H7 (cell line): ENCODE results near the gene NEK8. TPM values are rescaled to one million over a fixed set of nuclear protein-coding genes. Genes with fewer than 3 reads are reported as not detected.

Experiments used
- DNase-seq: peaks from one replicate; pipeline ENCODE4 v3.0.0; 2012
- H3K27me3 ChIP-seq: 2 replicates; pipeline ENCODE4 v1.6.0; 2011; ENCODE audit warnings: mild to moderate bottlenecking, low read length; ENCODE audit not compliant: control insufficient read depth, insufficient read depth
- H3K36me3 ChIP-seq: replicated peaks from 2 replicates; pipeline ENCODE4 v1.5.1; 2011; ENCODE audit warnings: low read length; ENCODE audit not compliant: control insufficient read depth, insufficient read depth
- H3K4me3 ChIP-seq: 2 replicates; pipeline ENCODE4 v1.5.1; 2011; ENCODE audit warnings: low read depth, mild to moderate bottlenecking, control low read depth, low read length, moderate library complexity; ENCODE audit not compliant: insufficient read depth
- total RNA-seq: library from RNA; depleted of rRNA; stranded (reverse); fragments of >200 nt; shearing (Covaris generic); gene quantifications from 2 replicates; pipeline ENCODE4 v1.2.3, GENCODE V29; 2014; rRNA removed

NEK8 gene
- 10.9 and 12.5 TPM in 2 replicates for total RNA-seq

DNA sequence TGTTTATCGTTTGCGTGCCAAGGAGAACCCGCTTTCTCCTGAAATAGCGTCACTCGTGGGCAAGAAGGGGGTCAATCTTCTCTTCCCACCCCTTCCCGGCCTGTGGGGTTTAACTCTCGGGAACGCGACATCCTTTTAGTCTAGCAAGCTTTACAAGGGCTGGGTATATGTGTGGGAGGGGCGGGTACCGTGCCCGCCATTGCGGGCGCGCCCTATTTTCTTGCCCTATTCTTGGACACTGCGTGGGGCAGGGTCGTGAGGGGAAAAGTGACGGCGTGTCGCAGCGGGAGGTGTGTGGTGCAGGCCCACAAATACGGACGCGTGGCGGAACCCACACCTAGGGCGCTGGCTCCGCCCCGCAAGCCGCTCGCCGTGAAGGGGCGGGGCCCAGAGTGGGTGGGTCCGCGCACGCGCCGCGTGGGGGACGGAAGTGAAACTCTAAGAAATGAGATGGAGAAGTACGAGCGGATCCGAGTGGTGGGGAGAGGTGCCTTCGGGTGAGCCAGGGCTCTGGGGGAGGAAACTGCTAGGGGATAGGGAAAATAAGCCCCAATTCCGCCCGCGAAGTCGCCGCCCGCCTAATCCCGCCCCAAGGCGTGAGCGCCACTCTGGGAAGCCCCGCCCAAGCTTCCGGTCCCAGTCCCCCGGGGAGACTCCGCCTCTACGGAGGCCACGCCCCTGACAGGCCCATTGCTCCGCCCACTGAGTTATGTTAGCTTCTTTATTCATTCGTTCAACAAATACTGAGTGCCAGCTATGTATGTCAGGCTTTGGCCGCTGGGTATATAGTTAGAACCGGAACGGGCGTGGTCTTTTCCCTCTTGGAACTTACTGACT lies at the start of gene NEK8:
TSS of gene NEK8 (plus strand) at position 425 of the 837 bp plus-strand sequence. CDS start at position 451, 26 bp downstream.
- Histone ChIP-seq H3K4me3 (peak within 1 kb of the TSS; percentile 90), H3K27me3 (no peaks in the 10 kb centered on the region), H3K36me3 (peaks cover 10% of the 10 kb centered on the region)
- peak; percentile 96 for DNase-seq

DNA sequence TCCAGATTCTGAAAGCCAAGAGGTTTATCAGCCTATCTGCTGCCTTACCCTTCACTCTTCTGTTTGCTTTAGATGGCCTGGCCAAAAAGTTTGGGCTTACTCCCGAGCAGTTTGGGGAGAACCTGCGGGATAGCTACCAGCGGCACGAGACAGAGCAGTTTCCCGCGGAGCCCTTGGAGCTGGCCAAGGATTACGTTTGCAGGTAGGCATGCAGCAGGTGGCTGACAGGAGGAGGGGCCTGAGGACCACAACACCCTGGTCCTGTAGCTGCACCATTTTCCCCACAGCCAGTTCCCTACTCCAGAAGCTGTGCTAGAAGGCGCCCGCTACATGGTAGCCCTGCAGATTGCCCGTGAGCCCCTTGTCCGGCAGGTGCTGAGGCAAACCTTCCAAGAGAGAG lies 45.9 kb upstream of the NEK8 start:
- peaks cover 68% of the 10 kb centered on the region for H3K36me3 ChIP-seq
- no peak overlapping the region for H3K4me3 ChIP-seq
- no peak for DNase-seq
- no peaks in the 10 kb centered on the region for H3K27me3 ChIP-seq

DNA sequence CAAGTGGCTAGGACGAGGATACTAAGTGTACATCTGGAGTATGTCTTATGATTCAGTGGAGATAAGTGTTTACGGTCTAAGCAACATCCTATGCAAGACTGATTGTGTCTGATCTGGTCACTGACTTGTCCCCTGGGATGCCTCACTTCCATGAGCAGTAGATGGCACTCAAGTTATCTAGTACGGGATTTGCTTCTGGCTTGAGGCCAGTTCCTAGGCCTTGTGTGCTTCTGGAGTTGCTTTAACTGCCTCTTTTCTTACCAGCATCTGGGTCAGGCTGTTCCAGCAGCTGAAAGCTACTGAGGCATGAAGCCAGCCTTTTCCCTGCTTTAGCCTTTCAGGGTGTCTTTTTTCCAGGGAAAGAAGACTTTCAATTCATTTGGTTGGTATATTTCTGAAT lies 43.6 kb upstream of the NEK8 start:
- Histone ChIP-seq H3K27me3 (no peaks in the 10 kb centered on the region), H3K4me3 (no peak overlapping the region), H3K36me3 (peaks cover 74% of the 10 kb centered on the region)
- no peak for DNase-seq

DNA sequence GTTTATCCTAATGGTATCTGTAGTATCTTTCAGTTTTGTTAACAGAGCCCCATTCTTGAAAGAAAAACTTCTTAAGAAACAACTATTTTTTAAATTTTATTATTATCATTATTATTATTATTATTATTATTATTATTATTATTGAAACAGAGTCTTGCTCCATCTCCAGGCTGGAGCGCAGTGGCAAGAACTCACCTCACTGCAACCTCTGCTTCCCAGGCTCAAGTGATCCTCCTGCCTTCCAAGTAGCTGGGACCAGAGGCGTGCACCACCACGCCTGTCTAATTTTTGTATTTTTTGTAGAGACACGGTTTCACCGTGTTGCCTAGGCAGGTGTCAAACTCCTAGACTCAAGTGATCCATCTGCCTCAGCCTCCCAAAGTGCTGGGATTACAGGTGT lies 43.2 kb upstream of the NEK8 start:
- peaks cover 77% of the 10 kb centered on the region for H3K36me3 ChIP-seq
- no peaks in the 10 kb centered on the region for H3K27me3 ChIP-seq
- no peak overlapping the region for H3K4me3 ChIP-seq
- no peak for DNase-seq

DNA sequence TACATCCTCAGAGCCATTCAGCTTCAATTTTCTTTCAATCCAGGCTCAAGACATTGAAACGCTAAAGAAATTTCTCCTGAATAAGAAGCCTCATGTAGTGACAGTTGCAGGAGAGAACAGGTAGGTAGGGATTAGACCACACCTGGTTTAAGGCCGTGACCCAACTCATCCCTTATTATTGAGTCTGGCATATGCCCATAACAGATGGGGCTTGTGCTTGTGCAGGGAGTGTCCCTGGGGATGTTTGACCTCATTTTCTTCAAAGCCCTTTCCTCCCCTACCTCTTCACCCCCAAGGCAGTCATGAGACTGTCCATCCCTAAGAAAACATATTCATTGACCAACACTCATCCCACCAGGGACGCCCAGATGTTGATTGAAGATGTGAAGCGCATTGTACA lies 42.3 kb upstream of the NEK8 start:
- Histone ChIP-seq H3K4me3 (no peak overlapping the region), H3K36me3 (peaks cover 78% of the 10 kb centered on the region), H3K27me3 (no peaks in the 10 kb centered on the region)
- no peak for DNase-seq

DNA sequence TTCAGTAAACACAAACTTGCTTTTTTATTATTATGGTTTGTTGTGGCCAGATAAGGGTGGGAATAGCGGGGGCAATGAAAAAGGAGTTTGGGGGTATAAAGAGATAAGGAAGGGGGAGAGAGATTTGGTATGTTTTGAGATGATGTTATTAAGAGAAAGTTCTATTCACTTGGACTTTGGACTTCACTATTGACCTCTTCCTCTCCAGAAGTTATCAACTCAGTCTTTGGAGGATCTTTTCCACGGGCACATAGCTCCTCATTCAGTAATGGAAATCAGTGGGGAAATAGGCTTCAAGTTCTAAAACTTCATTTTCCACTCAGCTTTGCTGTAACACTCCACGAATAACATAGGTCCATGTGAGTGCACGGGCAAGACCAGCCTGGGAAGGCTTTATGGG lies 40.1 kb upstream of the NEK8 start:
- no peak for DNase-seq
- Histone ChIP-seq H3K27me3 (no peaks in the 10 kb centered on the region), H3K4me3 (no peak overlapping the region), H3K36me3 (peaks cover 59% of the 10 kb centered on the region)

DNA sequence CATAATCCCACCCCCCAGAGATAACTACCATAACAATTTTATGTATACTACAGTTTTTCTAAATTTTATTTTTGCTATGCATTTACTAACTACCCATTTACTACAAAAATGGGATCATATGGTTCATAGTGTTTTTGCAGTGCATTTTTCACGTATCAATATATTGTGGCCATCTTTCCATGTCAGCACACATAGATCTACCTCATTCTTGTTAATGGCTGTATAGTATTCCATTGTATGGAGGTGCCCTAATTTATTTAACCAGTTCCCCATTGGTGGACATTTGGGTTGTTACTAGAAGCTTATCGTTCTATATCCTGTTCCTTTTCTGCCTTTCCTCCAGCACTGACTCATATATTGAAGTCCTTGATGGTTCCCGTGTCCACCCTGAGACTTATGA lies 39.6 kb upstream of the NEK8 start:
- Histone ChIP-seq H3K4me3 (no peak overlapping the region), H3K27me3 (no peaks in the 10 kb centered on the region), H3K36me3 (peaks cover 62% of the 10 kb centered on the region)
- no peak for DNase-seq

DNA sequence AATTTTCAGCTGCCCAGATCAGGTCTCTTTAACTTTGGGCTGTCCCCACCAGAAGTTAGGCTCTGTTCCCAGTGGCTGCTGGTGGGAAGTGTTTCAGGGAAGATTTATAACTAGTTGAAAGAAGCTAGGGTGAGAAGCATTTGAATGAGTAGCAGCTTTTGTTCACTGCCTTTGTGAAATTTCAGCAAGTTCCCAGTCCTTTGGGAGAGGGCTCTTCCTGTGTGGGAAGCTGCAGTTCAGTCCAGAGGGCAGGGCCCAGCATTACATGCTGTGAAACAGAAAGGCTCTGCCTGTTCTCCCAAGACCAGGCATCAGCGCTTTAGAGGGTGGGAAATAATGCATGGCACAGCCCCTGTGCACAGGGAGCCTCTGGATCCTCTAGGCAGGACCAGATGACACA lies 34.7 kb upstream of the NEK8 start:
- DNase-seq = no peak
- Histone ChIP-seq H3K27me3 (no peaks in the 10 kb centered on the region), H3K4me3 (no peak overlapping the region), H3K36me3 (peaks cover 59% of the 10 kb centered on the region)

DNA sequence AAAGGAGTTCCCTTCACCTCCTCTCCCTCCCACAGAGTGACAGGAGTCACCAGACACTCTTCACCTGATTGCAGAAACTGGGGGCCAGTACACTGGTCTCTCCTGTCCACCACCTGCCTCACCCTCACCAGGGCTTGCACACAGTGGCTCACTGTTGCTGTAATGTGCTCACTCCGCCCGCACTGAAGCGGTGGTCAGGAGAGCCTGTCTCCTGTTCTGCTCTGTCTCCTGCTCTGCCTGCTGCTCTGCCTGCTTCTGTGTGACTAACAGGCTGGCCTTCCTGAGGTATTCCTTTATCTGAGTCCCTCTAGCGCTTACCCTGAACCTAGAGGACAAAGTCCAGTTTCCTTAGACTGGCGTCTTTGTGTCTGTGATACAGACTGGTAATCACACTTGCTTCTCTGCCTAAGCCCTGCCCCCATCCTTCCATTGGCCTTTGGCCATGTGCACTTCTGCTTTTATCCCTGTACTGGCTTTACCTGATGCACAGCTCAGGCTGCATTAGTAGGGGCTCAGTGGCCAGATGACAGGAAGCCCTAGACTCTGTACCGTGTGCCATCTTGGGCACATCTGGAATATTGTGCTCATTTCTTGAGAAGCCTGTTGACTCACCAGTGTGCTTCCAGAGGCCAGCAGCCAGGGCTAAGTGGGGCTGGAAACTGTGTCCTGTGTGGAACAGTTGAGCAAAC lies 30.2 kb upstream of the NEK8 start:
- DNase-seq = no peak
- peaks cover 77% of the 10 kb centered on the region for H3K36me3 ChIP-seq

DNA sequence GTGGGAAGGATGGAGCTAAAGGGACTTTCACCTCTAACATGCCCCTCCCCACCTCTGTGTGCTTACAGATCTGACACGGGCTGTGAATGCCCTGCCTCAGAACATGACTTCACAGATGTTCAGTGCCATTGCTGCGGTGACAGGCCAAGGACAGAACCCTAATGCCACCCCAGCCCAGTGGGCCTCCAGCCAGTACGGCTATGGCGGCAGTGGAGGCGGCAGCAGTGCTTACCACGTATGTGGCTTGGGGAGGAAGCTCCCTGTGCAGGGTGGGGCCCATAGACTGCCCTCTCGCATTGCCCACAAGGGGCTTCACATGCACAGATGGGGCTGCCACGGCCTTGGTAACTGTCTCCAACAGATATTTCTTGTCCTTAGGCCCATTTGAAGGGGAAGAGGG lies 28.3 kb upstream of the NEK8 start:
- H3K36me3 ChIP-seq = peaks cover 65% of the 10 kb centered on the region

More for the DNA sequence above, 30.2 kb upstream of the NEK8 start:
- Histone ChIP-seq H3K27me3 (no peaks in the 10 kb centered on the region), H3K4me3 (no peak overlapping the region)

DNA sequence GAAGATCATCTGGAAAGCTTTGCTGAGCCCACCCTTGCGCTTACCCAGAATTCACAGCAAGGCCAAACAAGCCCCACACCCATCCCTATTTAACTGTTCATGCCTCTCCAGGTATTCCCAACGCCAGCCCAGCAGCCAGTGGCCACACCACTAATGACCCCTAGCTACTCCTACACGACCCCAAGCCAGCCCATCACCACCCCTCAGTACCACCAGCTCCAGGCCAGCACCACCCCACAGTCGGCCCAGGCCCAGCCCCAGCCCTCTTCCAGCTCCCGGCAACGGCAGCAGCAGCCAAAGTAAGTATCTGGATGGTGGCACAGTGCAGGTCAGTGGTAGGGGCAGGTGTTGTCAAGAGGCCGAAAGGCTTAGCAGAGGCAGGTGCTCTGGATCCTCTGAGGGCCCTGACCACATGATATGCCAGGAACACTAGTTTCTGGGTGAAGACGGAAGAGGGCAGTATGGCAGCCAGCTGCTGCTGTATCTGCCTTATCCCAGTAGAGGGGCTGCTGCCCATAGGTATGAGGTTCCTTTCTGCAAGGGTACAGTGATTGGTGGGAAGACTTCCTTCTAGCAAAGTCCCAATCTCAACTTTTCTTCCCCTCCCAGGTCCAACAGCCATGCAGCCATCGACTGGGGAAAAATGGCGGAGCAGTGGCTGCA lies 27.6 kb upstream of the NEK8 start:
- H3K4me3 ChIP-seq = no peak overlapping the region
- DNase-seq = peak; percentile 55
- H3K27me3 ChIP-seq = no peaks in the 10 kb centered on the region
- H3K36me3 ChIP-seq = peaks cover 61% of the 10 kb centered on the region

More for the DNA sequence above, 28.3 kb upstream of the NEK8 start:
- Histone ChIP-seq H3K27me3 (no peaks in the 10 kb centered on the region), H3K4me3 (no peak overlapping the region)
- DNase-seq = no peak

DNA sequence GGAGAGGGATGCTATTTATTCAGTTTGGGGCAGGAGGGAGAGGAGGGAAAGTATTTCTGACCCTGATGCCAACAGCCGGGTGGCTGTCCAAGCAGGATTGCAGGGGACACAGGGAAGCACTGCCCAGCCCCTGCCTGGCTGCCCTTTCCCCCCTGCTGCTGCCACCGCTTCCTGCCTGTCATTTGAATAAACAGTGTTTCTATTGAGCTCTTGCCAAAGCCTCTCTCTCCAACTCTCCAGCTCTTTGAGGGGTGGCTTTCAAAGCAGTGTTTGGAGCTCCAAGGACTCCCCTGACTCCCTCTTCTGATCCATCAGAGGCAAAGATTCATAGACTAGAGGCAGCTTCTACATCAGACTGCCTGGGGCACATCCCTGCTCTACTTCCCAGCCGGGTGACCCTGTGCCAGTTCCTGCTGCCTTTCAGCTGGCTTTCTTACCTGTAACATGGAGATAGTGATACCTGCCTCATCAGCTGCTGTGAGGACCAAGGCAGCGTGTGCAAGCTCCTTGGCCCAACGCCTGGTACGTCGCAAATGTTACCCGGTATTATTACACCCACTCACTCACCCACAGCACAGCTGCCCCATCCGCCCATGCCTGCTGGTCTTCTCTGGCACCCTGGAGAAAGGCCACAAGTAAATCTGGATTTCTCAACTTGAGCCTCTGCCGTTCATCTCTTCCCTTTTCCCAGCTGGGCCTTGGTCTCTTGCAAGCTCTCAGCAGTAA lies 26.4 kb upstream of the NEK8 start:
- Histone ChIP-seq H3K27me3 (no peaks in the 10 kb centered on the region), H3K4me3 (no peak overlapping the region), H3K36me3 (peaks cover 54% of the 10 kb centered on the region)
- DNase-seq = peak; percentile 35

DNA sequence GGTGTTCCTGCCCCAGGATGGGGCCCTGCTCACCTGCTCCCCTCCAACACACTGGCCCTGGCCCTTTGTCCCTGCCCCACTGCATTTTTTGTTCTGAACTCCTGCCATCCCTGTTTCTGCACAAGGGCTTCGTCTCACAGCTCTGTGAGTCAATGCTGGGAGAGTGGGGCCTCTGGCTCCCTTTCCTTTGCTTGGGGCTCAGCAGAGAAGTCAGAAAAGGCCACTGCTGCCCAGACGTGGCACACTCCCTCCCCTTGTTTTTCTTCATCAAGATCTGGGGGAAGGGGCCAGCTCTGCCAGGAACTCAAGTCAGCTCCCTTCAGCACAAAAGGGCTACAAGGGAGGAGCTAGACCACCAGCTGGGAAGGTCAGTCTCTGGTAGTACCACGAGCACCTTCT lies 25.8 kb upstream of the NEK8 start:
- Histone ChIP-seq H3K27me3 (no peaks in the 10 kb centered on the region), H3K4me3 (no peak overlapping the region), H3K36me3 (peaks cover 48% of the 10 kb centered on the region)
- peak; percentile 47 for DNase-seq

DNA sequence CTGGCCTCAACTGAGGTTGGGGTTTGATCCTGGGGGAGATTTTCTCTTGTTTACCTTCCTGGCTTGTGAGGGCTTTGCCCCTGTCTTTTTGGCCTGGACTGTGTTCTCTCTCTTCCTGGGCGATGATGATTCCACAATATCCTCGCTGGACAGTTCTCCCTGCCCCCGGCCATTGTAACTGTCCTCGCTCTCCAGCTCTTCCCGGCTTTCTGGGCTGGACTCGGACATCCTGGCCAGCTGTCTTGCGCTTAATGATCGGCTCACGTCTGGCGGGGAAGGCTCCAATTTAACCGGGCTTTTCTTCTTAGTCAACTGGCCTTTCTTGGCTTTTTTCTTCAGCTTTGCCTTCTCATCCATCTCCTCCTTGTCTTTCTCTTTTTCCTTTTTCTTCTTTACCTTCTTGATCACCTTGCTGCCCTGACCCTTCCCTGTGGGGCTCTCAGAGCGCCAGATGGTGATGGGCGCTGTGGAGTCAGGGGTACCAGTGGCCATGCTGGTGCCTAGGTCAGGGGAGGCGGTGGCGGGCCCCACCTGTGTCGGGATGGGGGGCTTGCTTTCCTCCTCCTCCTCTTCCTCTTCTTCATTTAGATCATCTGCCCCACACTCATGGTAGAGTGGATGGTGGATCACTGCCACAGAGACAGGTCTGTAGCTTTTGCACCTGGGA lies 24.9 kb upstream of the NEK8 start:
- H3K4me3 ChIP-seq = no peak overlapping the region
- H3K36me3 ChIP-seq = peaks cover 39% of the 10 kb centered on the region
- DNase-seq = no peak
- H3K27me3 ChIP-seq = no peaks in the 10 kb centered on the region
